NCI-H128 (cell line): Measurements from ENCODE around the gene DSCAML1.
A peak's percentile ranks its signal among the peaks of the same experiment; 100 is the strongest.

Experiments
- DNase-seq: peaks from one replicate; lab custom pipeline; 2025; ENCODE audit not compliant: unreplicated experiment; lab: John Stamatoyannopoulos, UW

DSCAML1 gene

GRCh38 chr11:117670443-117670842 lies 126.6 kb downstream of the DSCAML1 start:
- no peak for DNase-seq

- no peak for DNase-seq
Measured at GRCh38 chr11:117669616-117670015, 127.4 kb downstream of the DSCAML1 start.

GRCh38 chr11:117669062-117669461 lies 128.0 kb downstream of the DSCAML1 start:
- DNase-seq, result no peak

- DNase-seq, result no peak
Measured at GRCh38 chr11:117668321-117668751, 128.7 kb downstream of the DSCAML1 start.

- DNase-seq, result no peak
Measured at GRCh38 chr11:117664897-117665296, 132.1 kb downstream of the DSCAML1 start.

GRCh38 chr11:117663821-117664220 lies 133.2 kb downstream of the DSCAML1 start:
- peak; percentile 4 for DNase-seq

GRCh38 chr11:117663414-117663813 lies 133.6 kb downstream of the DSCAML1 start:
- DNase-seq, result no peak

GRCh38 chr11:117662671-117663269 lies 134.2 kb downstream of the DSCAML1 start:
- DNase-seq, result no peak

- DNase-seq, result no peak
Measured at GRCh38 chr11:117662255-117662654, 134.8 kb downstream of the DSCAML1 start.

GRCh38 chr11:117658809-117659208 lies 138.2 kb downstream of the DSCAML1 start:
- DNase-seq, result no peak

- peak; percentile 19 for DNase-seq
Measured at GRCh38 chr11:117657794-117658193, 139.2 kb downstream of the DSCAML1 start.

- no peak for DNase-seq
Measured at GRCh38 chr11:117654281-117655255, 142.4 kb downstream of the DSCAML1 start.

GRCh38 chr11:117652521-117652920 lies 144.5 kb downstream of the DSCAML1 start:
- no peak for DNase-seq

GRCh38 chr11:117649296-117650055 lies 147.5 kb downstream of the DSCAML1 start:
- DNase-seq, result no peak

- no peak for DNase-seq
Measured at GRCh38 chr11:117647872-117648271, 149.1 kb downstream of the DSCAML1 start.

GRCh38 chr11:117647207-117647606 lies 149.8 kb downstream of the DSCAML1 start:
- no peak for DNase-seq

GRCh38 chr11:117646411-117646810 lies 150.6 kb downstream of the DSCAML1 start:
- DNase-seq, result no peak

- no peak for DNase-seq
Measured at GRCh38 chr11:117644403-117645155, 152.4 kb downstream of the DSCAML1 start.

- DNase-seq, result no peak
Measured at GRCh38 chr11:117643606-117644300, 153.3 kb downstream of the DSCAML1 start.

GRCh38 chr11:117642835-117643234 lies 154.2 kb downstream of the DSCAML1 start:
- no peak for DNase-seq
